IPS DF 19.7 (cell line): ENCODE measurements around the gene ZFYVE1.
"Not testable (repeated sequence)": the region's sequence is repeated elsewhere in the genome, so short reads cannot be mapped to it uniquely, and the experiment has no call there.

Source experiments
- DNase-seq: peaks from one replicate; pipeline ENCODE4 v3.0.0-alpha.2; 2013; ENCODE audit warnings: low read depth, low spot score

Gene ZFYVE1

DNA sequence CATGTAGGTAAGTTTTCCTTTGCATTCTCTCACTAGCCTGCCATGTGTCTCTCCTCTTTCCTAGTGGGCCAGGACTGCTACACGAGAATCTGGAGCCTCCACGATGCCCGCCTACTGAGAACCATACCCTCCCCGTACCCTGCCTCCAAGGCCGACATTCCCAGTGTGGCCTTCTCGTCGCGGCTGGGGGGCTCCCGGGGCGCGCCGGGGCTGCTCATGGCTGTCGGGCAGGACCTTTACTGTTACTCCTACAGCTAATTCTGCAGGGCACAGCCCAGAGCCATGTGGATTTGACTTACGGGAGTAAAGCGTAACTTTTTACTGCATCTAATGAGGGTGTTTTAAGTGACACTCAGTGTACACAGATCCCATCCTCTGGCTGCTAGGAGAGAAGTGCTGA lies 68.4 kb downstream of the ZFYVE1 start:
- DNase-seq: no peak

DNA sequence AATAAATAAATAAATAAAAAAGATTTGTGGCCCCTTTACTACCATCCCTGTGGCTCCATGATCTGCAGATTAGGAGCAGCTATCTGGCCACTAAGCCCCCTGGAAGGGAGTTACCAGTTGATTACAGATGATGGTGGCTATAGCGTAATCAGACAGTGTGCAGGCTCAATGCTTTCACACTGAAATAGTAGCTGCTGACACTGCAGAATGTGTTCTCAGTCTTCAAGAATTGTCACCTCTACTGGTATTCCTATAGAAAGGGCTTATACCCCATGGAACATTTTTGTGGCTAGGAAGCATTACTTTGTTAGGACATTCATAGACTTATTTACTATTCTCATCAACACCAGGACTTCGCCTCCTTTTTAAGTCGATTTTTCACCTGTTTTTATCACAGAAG lies 69.7 kb downstream of the ZFYVE1 start:
- no peak for DNase-seq

DNA sequence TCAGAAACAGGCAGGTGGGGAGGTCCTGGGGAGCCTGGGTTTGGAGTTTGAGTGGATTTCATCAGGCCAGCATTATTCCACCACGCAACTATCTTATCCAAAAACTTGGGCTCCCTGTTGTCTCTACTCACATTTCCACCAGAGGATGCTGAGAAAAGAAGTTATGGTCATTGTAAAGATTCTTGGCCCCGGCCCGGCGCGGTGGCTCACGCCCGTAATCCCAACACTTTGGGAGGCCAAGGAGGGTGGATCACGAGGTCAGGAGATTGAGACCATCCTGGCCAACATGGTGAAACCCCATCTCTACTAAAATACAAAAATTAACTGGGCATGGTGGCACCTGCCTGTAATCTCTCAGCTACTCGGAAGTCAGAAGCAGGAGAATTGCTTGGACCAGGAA lies 70.2 kb downstream of the ZFYVE1 start:
- DNase-seq: not testable (repeated sequence)

DNA sequence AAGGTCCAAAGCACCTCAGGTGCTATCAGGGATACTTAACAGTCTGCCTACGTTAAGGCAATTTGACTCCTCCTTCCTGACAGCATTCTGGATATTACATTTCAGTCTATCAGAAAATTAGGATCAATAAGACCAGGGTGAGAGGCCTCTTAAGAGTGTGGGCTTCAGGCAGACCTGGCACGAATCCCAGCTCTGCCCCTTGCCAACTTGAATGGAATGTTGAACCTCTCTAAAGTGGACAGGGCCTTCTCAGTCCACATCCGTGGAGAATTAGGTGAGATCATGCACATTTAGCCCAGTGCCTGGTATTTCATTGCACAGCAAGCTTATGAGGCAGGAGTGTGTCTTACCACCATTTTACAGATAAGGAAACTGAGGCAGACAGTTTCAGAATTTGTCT lies 74.7 kb downstream of the ZFYVE1 start:
- no peak for DNase-seq

DNA sequence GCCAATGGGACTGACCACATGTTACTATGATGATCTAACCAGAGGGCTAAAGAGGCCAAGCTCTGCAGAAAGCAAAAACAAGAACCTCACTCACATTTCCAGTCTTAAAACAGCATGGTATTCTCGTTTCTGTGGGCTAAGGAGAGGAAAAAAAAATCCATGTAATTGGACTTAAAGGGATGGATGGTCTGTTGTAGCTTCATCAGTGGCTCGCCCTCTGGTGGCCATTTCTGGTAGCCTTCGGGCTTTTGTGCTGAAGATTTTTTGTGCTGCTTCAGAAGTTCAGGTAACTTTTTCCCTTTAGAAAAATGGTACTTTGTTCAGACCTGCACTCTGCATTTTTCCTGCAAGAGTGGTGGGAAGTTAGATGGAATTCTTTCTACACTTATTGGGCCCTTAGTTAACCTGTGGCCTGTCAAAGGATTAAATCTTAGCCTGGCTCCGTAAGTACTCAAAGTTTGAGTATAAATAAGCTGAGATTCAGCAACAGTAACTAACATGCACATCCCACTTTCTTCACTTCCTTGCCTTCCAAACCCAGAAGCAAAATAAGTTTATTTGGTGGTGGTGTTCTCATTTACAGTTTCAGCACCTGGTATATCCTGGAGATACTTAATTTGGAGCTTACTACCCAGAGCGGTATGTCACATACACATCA lies 78.3 kb downstream of the ZFYVE1 start:
- no peak for DNase-seq

DNA sequence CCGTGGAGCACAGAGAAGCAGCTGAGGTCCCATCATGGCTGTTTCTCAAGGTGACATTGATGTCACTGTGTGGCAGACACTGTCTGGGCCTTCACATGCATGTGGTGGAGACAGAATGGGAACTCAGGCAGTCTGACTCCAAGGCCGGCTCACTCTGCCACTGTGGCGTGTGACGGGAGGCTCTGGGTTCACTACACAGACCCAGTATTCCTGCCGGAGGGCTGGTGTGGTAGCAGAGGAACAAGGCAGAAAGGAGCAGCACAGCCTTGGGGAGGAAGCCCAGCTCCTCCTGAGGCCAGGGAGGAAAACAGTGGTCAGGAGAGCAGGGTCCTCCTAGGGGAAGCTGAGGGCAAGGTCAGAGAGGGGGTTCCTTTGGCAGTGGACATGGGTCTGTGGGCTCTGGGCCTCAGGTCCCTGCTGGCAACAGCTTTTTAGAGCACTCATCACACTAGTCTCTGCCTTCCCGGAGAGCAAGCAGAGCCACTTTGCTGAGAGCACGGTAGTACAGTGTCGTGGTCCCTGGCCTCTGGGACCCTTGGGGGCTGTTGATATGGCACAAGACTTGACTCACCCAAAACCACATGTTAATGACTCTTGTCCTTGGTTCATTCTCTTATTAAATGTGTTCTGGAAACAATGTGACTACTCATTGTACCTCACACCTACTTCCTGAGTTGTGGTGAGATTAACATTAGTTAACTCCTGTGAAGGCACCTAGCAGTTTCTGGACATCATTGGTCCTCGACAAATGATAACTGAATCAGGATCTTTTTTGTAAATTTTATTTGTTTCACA lies 79.3 kb downstream of the ZFYVE1 start:
- no peak for DNase-seq

DNA sequence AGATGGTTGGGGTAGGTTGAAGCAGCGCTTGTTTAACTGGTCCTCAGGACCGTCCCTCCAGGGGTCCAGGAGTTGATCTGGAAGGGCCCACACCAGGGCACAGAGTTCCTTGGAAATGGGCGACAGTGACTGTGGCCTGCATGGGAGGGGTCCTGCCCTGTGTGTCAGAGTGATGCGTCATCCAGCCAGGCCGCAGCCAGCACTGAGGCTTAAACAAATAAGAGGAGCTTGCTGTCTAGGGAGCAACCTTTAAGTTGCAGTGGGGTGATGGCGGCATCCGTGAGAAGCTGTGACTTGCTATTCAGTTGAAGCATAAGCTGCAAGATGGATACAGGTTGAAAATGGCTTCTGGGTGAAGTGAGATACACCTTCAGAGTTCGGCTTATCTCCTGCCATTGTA lies 80.4 kb downstream of the ZFYVE1 start:
- no peak for DNase-seq

DNA sequence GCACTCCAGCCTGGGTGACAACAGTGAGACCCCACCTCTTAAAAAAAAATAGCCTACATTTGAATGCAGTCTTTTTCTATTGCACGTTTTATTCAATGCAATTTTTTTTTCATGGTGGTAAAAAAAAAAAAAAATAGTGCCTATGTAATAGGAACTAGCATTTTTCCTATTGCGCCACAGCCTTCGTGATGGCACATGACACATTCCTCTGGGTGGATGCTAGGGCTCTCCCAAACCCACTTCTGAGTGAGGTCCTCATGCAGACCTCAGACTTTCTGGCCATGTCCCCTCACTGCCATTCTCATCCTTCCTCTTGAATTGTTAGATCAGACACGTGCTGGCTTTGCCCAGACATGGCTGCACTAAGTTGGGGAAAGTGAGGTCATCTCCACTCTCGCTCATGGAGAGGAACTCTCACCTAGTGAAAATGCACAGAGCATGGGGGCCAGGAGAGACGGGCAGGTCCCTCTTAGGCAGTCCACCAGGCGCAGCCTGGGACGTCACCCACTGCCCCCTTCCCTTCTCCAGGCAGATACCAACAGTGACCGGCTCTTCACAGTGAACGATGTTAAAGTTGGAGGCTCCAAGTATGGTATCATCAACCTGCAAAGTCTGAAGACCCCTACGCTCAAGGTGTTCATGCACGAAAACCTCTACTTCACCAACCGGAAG lies 81.4 kb downstream of the ZFYVE1 start:
- no peak for DNase-seq

DNA sequence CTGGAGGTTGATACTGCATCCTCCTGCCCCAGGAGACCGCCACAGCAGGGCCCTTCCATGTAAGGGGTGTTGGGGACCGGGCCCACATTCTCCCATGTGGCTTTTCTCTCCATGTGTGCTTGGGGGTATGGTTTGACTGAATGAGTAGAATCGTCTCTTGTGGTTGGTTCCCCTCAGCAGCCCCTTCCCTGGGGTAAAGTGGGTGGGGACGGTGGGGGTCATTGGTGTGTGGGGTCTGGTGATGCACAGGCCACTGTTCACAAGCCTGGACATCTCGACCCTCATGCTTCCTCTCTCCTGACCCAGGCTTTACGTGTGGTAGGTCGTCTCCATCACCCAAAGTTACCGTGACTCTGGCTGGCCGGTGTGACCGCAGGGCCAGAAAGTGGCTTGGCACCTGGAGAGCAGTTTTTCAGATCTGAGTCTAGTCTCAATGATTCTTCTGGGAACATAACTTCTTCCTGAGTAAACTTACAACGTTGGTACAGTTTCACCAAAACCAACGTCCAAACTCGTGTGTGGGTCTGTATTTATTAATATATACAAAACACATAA lies 83.0 kb downstream of the ZFYVE1 start:
- DNase-seq: no peak

DNA sequence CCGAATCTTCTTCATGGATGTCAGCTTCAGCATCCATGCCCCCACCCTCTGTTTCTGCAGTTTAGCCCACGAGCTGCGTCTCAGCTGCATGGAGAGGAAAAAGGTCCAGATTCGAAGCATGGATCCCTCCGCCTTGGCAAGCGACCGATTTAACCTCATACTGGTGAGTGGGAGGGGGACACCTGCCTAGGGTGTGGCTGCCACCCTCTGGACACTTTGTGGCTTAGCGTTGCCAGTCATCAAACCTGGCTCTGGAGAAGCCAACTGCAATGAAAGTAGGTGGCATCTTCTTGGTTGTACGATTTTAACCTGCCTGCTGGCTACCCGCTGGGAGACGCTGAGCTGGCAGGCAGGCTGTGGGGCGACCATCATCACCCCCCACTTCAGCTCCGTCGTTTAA lies 84.0 kb downstream of the ZFYVE1 start:
- no peak for DNase-seq

DNA sequence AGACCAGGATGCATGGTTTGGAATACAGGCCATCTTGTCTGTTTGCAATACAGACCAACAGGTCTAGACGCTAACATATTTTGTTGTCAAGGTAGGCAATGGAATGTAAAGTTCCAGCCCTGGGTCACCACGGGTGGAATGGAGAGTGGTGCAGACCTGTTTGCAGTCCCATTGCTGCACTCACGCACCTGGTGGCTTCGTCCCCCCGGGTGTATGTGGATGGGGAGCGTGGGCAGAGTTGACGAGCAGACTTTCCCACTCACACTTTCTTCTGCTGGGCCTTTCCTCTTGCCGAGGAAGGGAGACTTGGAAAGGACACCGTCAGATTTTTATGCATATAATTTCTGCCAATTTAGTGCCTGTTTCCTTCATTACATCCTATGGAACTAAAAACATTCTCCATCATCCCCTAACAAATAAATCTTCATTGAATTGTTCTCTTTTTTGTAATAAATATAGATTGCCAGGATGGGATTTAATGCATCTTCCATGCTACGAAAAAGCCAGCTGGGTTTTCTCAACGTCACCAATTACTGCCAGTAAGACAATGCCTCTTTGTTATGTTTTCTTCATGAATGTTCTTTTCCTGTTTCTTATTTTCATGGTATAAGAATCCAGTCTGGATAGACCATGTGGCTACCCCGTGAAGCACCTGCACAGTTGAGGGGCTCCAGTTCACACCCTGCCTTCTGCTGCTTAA lies 85.5 kb downstream of the ZFYVE1 start:
- DNase-seq: no peak

DNA sequence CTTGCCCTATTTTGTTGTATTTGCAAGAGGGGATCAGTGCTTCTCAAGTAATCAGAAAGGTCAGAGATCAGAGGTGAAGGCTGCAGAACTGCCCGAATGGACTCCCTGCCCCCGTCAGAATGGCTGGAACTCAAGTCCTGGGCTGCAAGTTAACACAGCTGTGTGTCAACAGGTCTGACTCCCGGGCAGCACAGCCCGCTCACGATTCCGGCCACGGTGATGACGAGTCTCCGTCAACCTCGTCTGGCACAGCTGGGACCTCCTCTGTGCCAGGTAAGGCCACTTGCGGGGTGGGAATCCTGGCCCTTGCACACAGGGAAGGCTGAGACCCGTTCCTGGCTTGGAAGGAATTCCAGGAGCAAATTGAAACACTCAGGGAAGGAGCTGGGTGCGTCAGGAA lies 87.3 kb downstream of the ZFYVE1 start:
- no peak for DNase-seq

DNA sequence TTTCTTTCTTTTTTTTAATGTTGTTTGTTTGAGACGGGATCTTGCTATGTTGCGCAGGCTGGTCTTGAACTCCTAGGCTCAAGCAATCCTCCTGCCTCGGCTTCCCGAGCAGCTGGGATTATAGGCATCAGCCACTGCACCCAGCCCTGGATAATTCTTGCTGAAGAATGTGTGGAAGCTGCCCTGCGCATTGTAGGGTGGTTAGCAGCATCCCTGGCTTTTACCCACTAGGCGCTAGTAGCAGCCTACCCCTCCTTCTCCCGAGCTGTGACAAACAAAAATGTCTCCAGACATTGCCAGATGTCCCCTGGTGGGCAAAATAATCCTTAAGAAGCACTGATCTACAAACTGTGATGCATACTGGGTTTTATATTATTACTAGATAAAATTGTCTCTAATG lies 94.0 kb downstream of the ZFYVE1 start:
- DNase-seq: no peak

DNA sequence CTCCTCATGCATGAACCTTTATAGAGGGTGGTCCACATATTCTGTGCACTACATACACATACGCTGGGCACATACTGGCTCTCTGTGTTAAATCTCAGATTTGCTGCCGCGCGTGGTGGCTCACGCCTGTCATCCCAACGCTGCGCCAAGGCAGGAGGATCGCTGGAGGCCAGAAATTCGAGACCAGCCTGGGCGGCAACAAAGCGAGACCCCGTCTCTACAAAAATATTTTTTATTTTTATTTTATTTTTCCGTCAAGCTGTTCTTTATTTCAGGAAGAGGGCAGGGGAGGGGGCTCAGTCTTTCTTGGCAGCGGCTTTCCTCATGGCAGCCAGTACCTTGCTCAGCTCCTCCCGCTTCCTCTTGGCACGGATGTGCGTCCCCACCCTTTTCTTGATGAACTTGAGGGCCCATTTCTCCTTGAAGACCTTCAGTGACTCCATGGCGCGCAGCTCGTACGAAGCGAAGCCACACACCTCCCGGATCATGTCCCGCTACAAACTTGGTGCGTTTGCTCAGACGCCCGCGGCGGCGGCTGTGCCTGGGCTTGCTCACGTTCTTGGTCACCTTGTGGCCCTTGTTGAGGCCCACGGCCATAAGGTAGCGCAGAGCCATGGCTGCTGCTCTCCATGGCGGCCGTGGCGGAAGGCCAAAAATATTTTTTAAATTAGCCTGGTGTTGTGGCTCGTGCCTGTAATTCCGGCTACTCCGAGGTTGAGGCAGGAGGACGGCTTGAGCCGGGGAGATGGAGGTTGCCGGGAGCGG lies 97.4 kb downstream of the ZFYVE1 start:
- no peak for DNase-seq

DNA sequence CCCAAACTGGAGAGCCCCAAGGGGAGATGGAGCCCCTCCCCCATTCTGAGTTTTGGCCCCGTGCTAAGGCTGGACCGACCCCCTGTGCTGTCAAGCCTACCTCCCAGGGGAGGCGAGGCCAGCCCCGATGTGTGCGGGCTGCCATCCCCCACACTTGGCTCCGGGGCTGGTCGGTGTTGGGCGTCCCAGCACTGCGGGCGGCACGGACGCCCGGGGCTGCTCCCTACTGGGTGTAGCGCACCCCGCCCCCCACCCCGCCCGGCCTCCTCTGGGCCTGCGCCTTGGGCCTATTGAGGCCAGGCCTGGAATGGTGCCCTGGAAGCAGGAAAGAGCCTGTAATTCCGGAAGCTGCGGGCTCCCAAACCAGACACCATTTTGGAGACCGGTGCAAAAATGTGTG lies 98.0 kb downstream of the ZFYVE1 start:
- DNase-seq: no peak

DNA sequence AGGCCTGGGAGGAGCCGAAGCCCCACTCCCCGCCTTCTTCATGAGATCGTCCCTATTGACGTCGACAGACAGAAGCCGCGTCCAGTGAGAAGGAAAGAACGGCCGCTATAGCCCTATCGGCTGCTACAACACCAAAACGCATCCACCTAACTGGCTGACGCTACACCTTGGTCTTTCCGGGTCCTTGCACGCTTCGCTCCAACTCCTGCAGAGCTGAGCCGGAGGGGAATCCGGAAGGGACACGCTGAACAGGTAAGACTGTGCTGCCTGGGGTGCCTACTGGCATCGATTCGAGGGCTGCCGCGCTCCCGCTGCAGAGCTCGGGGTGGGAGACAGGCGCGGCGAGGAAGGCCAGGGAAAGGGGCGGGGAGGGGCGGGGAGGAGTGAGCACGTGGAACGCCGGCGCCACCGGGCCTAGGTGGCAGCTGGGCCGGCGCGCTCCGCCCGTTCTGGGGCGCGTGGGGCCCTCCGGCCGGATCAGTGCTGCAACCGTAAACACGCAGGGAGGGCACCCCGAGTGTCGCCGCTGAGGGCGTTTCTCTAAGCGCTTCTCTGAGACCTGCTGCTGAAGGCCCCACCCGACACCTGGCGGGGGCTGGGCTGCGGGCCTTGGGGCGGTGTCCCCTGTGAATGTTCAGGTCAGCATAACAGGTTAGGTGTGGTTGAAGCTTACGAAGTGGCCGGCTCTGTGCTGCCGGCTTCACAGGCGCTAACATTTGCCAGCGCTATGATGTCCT lies 100.4 kb downstream of the ZFYVE1 start, which contains the start of gene DCAF4:
DCAF4 (plus strand) TSS at position 173 of the 737 bp plus-strand sequence. CDS start 11,515 bp downstream, outside the sequence.
- DNase-seq: peak; percentile 96

DNA sequence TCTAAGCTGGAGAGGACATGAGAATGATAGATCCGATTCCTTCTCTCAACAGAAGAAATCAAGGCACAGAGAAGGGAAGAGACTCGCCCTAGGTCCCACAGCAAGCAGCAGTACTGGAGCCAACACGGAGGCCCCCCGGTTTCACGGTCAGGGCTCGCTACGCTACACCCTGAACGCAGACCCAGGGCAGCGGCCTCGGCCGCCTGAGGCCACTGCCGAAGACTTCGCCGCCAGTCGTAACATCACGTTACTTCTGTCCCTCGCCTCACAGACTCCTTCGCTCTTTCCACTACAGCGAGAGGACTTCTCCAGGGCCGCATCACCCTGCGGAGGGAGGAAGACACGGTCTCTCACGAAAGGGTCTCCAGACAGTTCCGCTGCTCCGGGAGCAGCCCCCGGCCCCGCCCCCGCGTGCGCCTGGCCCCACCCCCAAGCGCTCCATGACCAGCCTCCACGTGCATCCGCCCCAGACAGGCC lies 101.1 kb downstream of the ZFYVE1 start:
- no peak for DNase-seq

DNA sequence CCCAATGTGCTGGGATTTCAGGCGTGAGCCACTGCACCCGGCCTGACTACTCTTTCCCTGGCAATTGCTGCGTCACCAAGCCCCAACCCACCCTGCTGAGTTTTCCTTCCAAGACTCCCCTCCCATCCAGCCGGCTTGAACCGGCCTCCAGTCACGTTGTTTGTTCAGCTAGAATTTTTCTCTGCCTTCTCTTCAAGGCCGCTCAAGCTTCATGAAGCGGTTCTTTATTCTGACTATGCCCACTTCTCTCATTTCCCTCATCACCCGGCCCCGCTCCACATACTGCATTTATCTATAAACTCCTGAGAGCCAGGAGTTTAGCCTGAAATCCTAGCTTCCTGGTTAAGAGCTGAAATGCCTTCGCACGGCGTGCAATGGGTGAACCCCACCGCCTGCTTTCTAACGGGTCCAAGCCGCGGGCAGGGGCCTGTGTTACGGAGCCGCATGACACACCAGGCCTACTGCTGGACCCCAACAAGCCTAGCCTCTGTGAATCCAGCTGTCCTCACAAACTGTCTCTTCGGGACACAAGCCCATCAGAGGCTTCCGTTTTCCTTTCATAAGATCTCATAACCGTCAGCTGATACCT lies 101.6 kb downstream of the ZFYVE1 start:
- DNase-seq: no peak

DNA sequence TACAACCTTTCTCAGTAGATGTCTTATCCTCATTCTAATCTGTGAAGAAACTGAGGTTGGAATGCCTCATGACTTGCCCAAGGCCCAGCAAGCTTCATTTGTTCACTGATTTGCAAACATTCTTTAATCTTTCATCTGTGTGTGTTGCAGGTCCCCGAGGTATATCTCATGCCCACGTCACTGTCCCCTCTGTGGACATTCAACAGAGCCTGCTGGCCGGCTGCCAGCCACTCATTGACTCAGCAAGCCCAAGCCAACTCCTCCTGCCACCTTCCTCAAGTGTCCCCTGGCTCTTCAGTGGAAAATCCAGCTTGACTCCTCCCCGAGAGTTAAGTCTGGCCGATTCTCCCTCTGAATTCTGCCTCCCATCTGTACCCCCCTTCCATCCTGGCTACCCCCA lies 102.6 kb downstream of the ZFYVE1 start:
- DNase-seq: no peak

DNA sequence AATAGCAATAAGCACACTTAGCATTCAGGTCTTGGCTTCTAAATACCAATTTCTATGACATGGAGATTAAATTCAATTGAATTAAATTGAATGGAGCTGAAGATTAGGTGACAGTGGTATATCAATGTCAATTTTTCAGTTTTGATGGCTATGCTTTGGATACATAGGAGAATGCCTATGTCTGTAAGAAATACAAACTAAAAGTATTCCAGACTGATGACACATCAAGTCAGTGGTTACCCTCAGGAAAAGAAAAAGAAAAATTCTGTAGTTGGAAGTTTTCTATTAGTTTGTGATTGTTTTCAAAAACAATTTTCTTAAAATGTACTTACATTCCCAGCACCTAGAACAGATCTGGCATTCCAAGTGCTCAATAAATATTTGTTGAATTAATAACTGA lies 105.5 kb downstream of the ZFYVE1 start:
- DNase-seq: no peak
